Measurements from ENCODE around the gene NARF. TPM values are rescaled to one million over a fixed set of nuclear protein-coding genes. Genes with fewer than 3 reads are reported as not detected.
"Not testable (repeated sequence)": the region's sequence is repeated elsewhere in the genome, so short reads cannot be mapped to it uniquely, and the experiment has no call there.

NARF gene
- total RNA-seq, 1 experiment from 2014 or later: 24.9 TPM

DNA sequence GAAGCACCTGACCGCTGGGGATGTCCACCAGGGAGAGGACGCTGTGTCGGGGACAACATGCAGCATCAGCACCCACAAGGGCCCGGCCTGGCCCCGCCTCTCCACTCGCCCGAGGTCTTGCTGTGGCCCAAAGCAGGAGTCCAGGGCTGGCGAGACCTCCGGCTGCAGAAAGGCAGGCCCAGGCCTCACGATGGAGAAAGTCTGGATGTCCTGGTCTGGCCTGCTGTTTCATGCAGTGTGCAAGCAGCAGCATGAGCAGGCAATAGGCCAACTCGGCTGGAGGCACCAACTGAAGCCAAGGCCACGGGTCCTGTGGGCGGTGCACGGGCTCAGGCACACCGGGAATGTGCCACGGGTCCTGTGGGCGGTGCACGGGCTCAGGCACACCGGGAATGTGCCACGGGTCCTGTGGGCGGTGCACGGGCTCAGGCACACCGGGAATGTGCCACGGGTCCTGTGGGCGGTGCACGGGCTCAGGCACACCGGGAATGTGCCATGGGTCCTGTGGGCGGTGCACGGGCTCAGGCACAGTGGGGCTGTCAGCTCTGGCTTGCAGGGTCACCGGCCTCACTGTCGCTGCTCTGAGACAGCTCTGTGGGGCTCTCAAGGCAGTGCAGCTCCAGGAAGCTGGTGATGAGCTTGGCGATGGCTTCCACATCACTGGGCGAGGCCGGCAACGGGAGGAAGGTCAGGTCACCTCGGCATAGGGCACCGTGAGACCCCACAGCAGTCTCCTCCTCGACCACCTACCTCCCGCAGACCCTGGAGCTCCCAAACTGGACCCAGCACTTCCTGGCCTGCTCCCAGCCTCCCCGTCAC, 14.9 kb upstream of the NARF start:
- in situ Hi-C loops (cut with HindIII; ENCODE audit: low pct_unique_long_range_greater_than_20kb, low sequenced_read_pairs): no loop called here
- no peak for DNase-seq (ENCODE audit: low read depth)

- no peak for DNase-seq (ENCODE audit: low read depth)
- in situ Hi-C loops (cut with HindIII; ENCODE audit: low pct_unique_long_range_greater_than_20kb, low sequenced_read_pairs): no loop called here
These were observed 14.2 kb upstream of the NARF start for GRCh38 chr17:82444284-82444893.

DNA sequence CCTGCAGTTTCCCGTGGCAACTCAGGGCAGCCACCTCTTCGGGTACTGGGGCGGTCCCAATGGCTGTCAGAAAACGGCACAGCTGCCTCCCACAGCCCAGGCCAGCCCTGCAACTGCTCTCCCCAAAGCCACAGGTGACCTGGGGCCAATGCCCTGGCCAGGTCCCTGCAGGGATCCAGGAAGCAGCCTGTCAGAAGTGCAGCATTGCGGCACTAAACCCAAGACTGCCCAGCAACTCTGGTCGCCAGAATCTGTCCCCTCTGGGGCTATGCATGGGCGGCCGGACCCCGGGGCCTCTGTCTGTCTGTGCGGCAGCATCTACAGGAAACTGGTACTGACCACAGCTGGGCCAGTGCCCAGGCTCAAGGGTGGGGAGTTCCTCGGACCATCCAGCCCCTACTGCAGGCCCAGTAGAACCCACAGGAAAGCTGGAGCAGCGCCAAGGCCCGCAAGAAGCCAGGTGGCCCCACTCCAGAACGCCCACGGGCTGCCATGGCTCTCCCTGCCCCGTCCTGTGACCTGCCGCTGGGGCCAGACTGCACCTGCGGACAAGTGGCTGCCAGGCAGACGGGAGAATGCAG, 13.5 kb upstream of the NARF start:
- in situ Hi-C loops (cut with HindIII; ENCODE audit: low pct_unique_long_range_greater_than_20kb, low sequenced_read_pairs): no loop called here
- no peak for DNase-seq (ENCODE audit: low read depth)

- in situ Hi-C loops (cut with HindIII; ENCODE audit: low pct_unique_long_range_greater_than_20kb, low sequenced_read_pairs): no loop called here
- DNase-seq (ENCODE audit: low read depth): no peak
These were observed 13.0 kb upstream of the NARF start for GRCh38 chr17:82445542-82445941.

- no peak for DNase-seq (ENCODE audit: low read depth)
- in situ Hi-C loops (cut with HindIII; ENCODE audit: low pct_unique_long_range_greater_than_20kb, low sequenced_read_pairs): no loop called here
These were observed 12.4 kb upstream of the NARF start for GRCh38 chr17:82446124-82446523.

DNA sequence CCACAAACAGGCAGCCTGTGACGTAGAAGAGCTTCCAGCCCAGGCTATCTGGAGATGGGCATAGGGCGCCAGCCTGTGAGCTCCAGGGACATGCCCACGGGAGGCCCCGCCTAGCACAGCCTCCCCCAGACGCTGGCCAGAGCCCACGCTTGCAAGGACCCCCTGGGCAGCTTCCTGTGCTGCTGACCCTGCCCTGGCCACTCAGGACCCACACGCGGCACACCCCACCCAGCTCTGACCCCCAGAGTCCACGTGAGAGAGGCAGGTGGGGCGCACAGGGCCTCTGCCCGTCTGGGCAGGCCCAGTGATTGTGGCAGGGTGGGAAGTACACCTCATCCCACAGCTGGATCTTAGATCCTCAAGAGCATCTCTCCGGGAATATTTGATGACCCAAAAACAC, 11.9 kb upstream of the NARF start:
- DNase-seq (ENCODE audit: low read depth): no peak
- in situ Hi-C loops (cut with HindIII; ENCODE audit: low pct_unique_long_range_greater_than_20kb, low sequenced_read_pairs): no loop called here

GRCh38 chr17:82447876-82448275, 10.7 kb upstream of the NARF start:
- in situ Hi-C loops (cut with HindIII; ENCODE audit: low pct_unique_long_range_greater_than_20kb, low sequenced_read_pairs): no loop called here
- DNase-seq (ENCODE audit: low read depth): no peak

DNA sequence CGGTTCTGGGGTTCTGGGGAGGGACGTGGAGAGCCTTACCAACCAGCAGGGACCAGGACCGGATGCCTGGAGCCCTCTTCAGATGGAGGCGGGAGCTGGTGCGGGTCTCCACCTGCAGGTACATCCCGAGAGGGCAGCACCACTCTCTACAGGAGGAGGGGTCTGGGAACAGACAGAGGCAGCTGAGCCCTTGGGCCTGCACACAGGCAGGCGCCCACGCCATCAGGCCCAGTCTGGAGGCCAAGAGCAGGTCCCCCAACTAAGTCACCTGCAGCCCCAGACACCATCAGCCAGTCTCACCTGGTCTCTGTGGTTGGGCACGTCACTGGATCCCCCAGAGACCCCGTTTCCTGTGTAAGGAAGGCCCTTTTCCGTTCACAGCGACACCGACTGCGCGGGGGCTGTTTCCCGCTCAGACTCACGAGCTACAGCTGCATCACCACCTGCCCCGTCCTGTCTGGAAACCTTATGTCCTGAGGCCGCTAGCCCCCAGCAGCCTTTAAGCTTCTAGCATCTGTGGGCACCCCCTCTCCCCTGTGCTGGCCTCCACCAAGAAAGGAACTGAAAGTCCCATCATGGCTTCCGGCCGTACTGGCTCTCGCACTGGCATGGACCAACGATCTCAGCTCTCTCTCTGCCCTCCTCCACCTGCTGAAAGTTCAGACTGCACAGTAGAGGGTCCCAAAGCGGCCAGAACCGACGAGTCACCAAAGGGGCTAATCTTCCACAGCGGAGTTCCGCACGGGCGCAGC, 9.2 kb upstream of the NARF start:
- in situ Hi-C loops (cut with HindIII; ENCODE audit: low pct_unique_long_range_greater_than_20kb, low sequenced_read_pairs): no loop called here
- no peak for DNase-seq (ENCODE audit: low read depth)

DNA sequence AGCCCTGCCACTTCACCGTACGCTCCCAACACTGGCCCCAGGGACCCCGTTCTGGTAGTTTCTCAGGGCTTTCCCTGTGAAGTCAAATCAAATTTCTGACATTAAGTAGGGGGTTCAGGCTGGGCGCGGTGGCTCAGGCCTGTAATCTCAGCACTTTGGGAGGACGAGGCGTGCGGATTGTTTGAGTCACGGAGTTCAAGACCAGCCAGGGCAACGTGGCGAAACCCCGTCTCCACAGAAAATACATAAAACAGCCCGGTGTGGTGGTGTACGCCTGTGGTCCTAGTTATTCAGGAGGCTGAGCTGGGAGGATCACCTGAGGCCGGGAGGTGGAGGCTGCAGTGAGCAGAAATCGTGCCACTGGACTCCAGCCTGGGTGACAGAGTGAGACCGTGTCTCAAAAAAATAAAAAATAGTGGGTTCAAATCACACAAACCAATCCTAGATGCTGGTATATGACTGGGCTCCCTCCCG, 8.6 kb upstream of the NARF start:
- in situ Hi-C loops (cut with HindIII; ENCODE audit: low pct_unique_long_range_greater_than_20kb, low sequenced_read_pairs): no loop called here

DNA sequence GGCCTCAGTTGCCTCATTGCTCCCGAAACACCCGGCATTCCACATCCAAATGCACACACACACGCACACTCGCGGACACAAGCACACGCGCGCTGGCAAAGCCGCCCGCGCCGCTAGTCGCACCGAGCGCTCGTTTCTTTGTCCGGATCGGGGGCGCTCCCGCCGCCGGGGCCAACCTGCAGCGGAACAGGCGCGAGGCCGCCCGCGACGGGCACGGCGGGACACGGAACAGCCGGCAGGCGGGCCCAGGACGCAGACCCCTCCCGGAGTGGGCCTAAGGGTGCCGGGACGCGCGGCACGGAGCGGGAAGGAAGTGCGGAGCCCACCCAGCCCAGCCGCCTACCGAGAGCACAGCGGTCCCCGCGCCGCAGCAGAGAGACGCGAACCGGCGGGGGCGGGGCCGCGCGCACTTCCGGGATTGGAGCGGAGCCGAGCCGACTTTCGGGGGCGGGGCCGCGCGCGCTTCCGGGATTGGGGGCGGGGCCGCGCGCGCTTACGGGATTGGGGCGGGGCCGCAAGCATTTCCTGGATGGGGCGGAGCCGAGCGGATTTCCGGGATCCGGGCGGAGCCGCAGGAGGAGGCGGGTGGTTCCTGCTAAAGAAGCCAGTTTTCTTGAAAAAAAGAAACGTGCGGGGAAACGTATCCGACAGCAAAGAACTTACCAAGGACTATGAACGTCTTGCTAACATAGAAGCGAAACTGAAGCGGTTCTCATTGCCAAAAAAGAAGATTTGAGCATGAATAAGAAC, 8.0 kb upstream of the NARF start, which contains the start of gene CYBC1:
CYBC1 (minus strand) TSS at position 396 of the 750 bp plus-strand sequence. CDS start 1,498 bp downstream, outside the sequence.
- DNase-seq (ENCODE audit: low read depth): peak; percentile 75
- in situ Hi-C loops (cut with HindIII; ENCODE audit: low pct_unique_long_range_greater_than_20kb, low sequenced_read_pairs): no loop called here

More for the DNA sequence above, 8.6 kb upstream of the NARF start:
- no peak for DNase-seq (ENCODE audit: low read depth)

GRCh38 chr17:82452162-82452561, 6.4 kb upstream of the NARF start:
- in situ Hi-C loops (cut with HindIII; ENCODE audit: low pct_unique_long_range_greater_than_20kb, low sequenced_read_pairs): no loop called here

GRCh38 chr17:82453151-82453550, 5.4 kb upstream of the NARF start:
- DNase-seq (ENCODE audit: low read depth); in situ Hi-C loops (cut with HindIII; ENCODE audit: low pct_unique_long_range_greater_than_20kb, low sequenced_read_pairs): not testable (repeated sequence)

More at GRCh38 chr17:82452162-82452561, 6.4 kb upstream of the NARF start:
- no peak for DNase-seq (ENCODE audit: low read depth)

- in situ Hi-C loops (cut with HindIII; ENCODE audit: low pct_unique_long_range_greater_than_20kb, low sequenced_read_pairs); DNase-seq (ENCODE audit: low read depth): not testable (repeated sequence)
These were observed 4.8 kb upstream of the NARF start for GRCh38 chr17:82453706-82454105.

DNA sequence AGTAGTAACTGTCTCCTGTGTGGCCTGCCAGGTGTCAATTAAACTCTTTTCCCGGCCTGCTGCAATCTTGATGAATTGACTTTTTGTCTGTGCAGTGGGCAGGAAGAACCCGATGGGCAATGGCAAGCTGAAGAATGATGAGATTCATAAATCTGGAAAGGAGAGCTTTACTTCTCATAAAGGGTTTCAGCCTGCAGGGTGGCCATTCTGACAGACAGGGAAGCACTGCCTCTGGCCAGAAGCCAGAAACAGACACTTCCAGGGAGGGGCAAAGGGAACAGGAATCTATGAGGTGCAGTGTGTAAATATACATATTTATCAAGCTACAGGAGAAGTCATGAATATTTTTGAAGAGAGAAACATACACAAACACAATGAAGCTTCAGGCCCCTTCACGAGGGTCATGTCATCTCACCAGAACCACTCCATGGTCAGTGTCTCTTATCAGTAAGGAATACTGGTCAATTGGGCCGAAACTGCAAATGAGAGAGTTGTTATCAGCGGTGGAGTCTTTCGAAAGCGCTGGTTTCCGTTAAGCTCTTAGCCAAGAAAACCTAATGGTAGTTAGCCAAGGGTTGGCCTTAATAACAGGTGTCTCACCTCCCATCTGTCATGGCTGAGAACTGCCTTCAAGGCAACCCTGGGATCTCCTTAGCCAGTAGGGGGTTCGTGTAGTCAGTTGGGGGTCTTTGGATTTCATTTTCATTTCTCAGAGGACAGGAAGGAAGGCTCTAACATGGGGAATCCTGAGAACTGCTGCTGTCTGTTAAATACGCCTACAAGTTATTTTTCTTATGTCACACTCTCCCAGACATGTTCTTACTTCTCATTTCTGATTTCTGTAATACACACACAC, 1.2 kb upstream of the NARF start:
- DNase-seq (ENCODE audit: low read depth): no peak
- in situ Hi-C loops (cut with HindIII; ENCODE audit: low pct_unique_long_range_greater_than_20kb, low sequenced_read_pairs): no loop called here

GRCh38 chr17:82457929-82458178, 687 bp upstream of the NARF start:
- DNase-seq (ENCODE audit: low read depth): no peak
- in situ Hi-C loops (cut with HindIII; ENCODE audit: low pct_unique_long_range_greater_than_20kb, low sequenced_read_pairs): no loop called here

GRCh38 chr17:82458885-82459424, 414 bp downstream of the NARF start:
- peak; percentile 28 for DNase-seq (ENCODE audit: low read depth)

GRCh38 chr17:82459936-82460335, 1.4 kb downstream of the NARF start:
- in situ Hi-C loops (cut with HindIII; ENCODE audit: low pct_unique_long_range_greater_than_20kb, low sequenced_read_pairs); DNase-seq (ENCODE audit: low read depth): not testable (repeated sequence)

More at GRCh38 chr17:82458885-82459424, 414 bp downstream of the NARF start:
- in situ Hi-C loops (cut with HindIII; ENCODE audit: low pct_unique_long_range_greater_than_20kb, low sequenced_read_pairs): no loop called here

All from Caki2 (cell line).